Right atrium auricular region (tissue), 2 donors: Measurements from ENCODE around the gene IL16. TPM values are rescaled to one million over a fixed set of nuclear protein-coding genes. Genes with fewer than 3 reads are reported as not detected.

Experiments used
- DNase-seq: peaks from one replicate; pipeline ENCODE4 v3.0.0-alpha.2; 2019; ENCODE audit warnings: low spot score
- H3K27ac ChIP-seq, 2 donors: fragments of 200-600 bp; sonication (generic); 1 replicate in 1 of 2; 2 replicates in 1 of 2; pipeline ENCODE4 v1.5.1; 2016 to 2019
- H3K27me3 ChIP-seq, 2 donors: fragments of 200-600 bp; sonication (generic); one replicate each; pipeline versions ENCODE4 v1.5.1 to v1.6.0; 2017 to 2019
- H3K36me3 ChIP-seq: fragments of 200-600 bp; sonication (generic); one replicate; pipeline ENCODE4 v1.5.1; 2016
- H3K4me1 ChIP-seq, 2 donors: fragments of 200-600 bp; sonication (generic); one replicate each; pipeline versions ENCODE4 v1.5.1 to v1.6.0; 2017 to 2019
- H3K4me3 ChIP-seq, 2 donors: fragments of 200-600 bp; sonication (generic); 1 replicate in 1 of 2; 2 replicates in 1 of 2; pipeline ENCODE4 v1.5.1; 2017 to 2019; ENCODE audit warnings: mild to moderate bottlenecking in 1 of 2, moderate library complexity in 1 of 2
- H3K9me3 ChIP-seq, 2 donors: fragments of 200-600 bp; sonication (generic); one replicate each; pipeline ENCODE4 v1.5.1; 2019
- total RNA-seq, 2 donors: library from RNA; depleted of rRNA; stranded (reverse); fragments of >200 nt; gene quantifications; one replicate each; pipeline ENCODE4 v1.1.0, GENCODE V29; 2016
- TF ChIP-seq, protein P1 (sequence below), 2 donors: fragments of 200-600 bp; sonication (generic); IDR thresholded peaks; one replicate each; pipeline ENCODE4 v1.5.1; 2019; ENCODE audit warnings: antibody characterized with exemption in 2 of 2

IL16 gene
- total RNA-seq, 2 donors from 2014 or later = 3.9 to 12.1 TPM

GRCh38 chr15:81286621-81287121, 90.0 kb downstream of the IL16 start:
- no peaks in the 10 kb centered on the region for H3K27me3 ChIP-seq
- TF ChIP-seq, protein P1, sequence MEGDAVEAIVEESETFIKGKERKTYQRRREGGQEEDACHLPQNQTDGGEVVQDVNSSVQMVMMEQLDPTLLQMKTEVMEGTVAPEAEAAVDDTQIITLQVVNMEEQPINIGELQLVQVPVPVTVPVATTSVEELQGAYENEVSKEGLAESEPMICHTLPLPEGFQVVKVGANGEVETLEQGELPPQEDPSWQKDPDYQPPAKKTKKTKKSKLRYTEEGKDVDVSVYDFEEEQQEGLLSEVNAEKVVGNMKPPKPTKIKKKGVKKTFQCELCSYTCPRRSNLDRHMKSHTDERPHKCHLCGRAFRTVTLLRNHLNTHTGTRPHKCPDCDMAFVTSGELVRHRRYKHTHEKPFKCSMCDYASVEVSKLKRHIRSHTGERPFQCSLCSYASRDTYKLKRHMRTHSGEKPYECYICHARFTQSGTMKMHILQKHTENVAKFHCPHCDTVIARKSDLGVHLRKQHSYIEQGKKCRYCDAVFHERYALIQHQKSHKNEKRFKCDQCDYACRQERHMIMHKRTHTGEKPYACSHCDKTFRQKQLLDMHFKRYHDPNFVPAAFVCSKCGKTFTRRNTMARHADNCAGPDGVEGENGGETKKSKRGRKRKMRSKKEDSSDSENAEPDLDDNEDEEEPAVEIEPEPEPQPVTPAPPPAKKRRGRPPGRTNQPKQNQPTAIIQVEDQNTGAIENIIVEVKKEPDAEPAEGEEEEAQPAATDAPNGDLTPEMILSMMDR (IDR thresholded peaks at IDR 0.05) = no peak
- H3K4me3 ChIP-seq = no peak overlapping the region
- H3K36me3 ChIP-seq = peaks cover 10% of the 10 kb centered on the region
- no peaks in the 10 kb centered on the region for H3K4me1 ChIP-seq
- H3K9me3 ChIP-seq = no peaks in the 10 kb centered on the region
- no peak for DNase-seq
- no peak overlapping the region for H3K27ac ChIP-seq

DNA sequence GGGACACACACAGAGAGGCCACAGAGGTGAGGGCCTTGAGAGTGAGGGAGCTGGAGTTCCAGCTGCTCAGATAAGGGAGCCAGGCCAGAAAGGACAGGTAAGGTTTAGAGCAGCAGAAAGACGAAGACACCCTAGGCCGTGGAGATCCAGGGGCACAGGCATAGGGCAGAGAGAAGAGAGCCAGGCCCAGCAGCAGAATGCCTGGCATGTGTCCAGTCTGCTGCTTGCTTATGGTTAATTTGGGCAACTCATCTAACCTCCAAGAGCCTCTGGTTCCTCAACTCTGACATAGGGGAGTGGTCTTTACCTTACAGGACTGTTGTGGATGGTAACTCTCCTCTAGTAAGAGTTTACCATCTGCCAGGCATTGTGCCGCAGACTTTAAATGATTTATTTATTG, 91.4 kb downstream of the IL16 start:
- peaks cover 14% of the 10 kb centered on the region for H3K36me3 ChIP-seq
- no peaks in the 10 kb centered on the region for H3K9me3 ChIP-seq
- no peak overlapping the region for H3K4me3 ChIP-seq
- H3K27ac ChIP-seq = no peak overlapping the region
- DNase-seq = no peak
- TF ChIP-seq, protein P1 (IDR thresholded peaks at IDR 0.05) = no peak
- no peaks in the 10 kb centered on the region for H3K27me3 ChIP-seq
- no peaks in the 10 kb centered on the region for H3K4me1 ChIP-seq

- H3K27me3 ChIP-seq = no peaks in the 10 kb centered on the region
- no peak overlapping the region for H3K4me3 ChIP-seq
- H3K36me3 ChIP-seq = peaks cover 14% of the 10 kb centered on the region
- DNase-seq = no peak
- no peak overlapping the region for H3K27ac ChIP-seq
- H3K4me1 ChIP-seq = no peaks in the 10 kb centered on the region
- H3K9me3 ChIP-seq = no peaks in the 10 kb centered on the region
- TF ChIP-seq, protein P1 (IDR thresholded peaks at IDR 0.05) = no peak
These were observed 91.9 kb downstream of the IL16 start for GRCh38 chr15:81288616-81289015.

- TF ChIP-seq, protein P1 (IDR thresholded peaks at IDR 0.05) = no peak
- Histone ChIP-seq H3K27ac (no peak overlapping the region), H3K4me1 (peaks cover 0 to 12% of the 10 kb centered on the region in 2 donors), H3K4me3 (no peak overlapping the region), H3K27me3 (no peaks in the 10 kb centered on the region), H3K36me3 (peaks cover 14% of the 10 kb centered on the region), H3K9me3 (no peaks in the 10 kb centered on the region)
- DNase-seq = no peak
These were observed 93.2 kb downstream of the IL16 start for GRCh38 chr15:81289910-81290309.

DNA sequence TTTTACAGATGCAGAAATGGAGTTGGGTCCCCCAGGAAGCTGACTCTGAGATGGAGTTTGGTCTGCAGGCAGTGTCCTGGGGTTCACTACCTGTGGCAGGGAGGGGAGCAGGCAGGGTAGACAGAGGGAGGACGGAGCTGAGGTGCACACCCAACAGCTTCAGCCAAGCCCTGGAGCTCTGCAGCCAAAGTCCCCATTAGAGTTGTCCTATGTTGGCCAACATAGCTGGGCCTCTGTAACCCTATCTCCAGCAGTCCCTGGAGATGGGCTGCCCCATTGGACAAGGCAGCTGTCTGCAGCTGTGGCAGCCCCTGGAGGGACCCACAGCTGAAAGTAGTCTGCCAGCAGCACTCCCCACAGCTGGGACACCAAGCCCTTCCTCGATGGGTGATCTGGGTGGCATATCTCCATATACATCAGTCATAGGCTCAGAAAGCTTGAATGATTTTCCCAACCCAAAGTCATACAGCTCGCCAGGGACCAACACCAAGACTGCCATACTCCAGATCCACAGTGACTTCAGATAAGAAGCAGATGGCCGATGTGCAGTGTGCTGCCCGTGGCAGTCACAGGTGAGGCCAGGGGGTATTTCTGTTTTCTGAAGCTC, 95.3 kb downstream of the IL16 start:
- Histone ChIP-seq H3K9me3 (no peaks in the 10 kb centered on the region), H3K4me3 (no peak overlapping the region), H3K36me3 (peaks cover 5% of the 10 kb centered on the region), H3K27ac (no peak overlapping the region), H3K27me3 (no peaks in the 10 kb centered on the region), H3K4me1 (peaks cover 0 to 32% of the 10 kb centered on the region in 2 donors)
- TF ChIP-seq, protein P1 (IDR thresholded peaks at IDR 0.05) = no peak
- no peak for DNase-seq

GRCh38 chr15:81292523-81293001, 95.9 kb downstream of the IL16 start:
- Histone ChIP-seq H3K9me3 (no peaks in the 10 kb centered on the region), H3K27me3 (no peaks in the 10 kb centered on the region), H3K4me1 (peaks cover 0 to 34% of the 10 kb centered on the region in 2 donors), H3K36me3 (peaks cover 5% of the 10 kb centered on the region), H3K4me3 (no peak overlapping the region), H3K27ac (no peak overlapping the region)
- TF ChIP-seq, protein P1 (IDR thresholded peaks at IDR 0.05) = no peak
- DNase-seq = no peak
